ENCODE results near the gene RASL11B.

Gene RASL11B

DNA sequence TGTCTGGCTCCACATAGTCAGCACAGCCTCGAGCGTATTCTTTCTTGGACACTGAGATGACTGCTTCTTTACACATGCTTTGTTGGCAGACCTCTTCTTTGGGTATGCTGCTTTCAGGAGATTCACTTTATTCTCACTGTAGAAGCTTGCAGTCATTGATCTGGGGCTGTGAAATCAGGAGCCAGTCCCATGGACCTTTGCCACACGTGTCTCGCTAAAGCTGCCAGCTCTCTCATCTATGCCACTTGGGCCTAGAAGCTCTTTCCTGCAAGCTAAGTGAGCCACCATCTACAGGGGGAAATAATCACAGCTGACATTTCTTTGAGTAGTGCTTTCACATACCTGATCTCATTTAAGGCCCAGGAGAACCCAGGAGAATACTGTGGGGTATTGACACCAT is 5.0 kb downstream of the RASL11B start:
- Histone ChIP-seq H3K36me3 (ENCODE audit: insufficient read depth, low read length) (no peaks in the 10 kb centered on the region), H3K27me3 (ENCODE audit: insufficient read depth, low read length, poor library complexity, severe bottlenecking) (no peaks in the 10 kb centered on the region), H3K79me2 (ENCODE audit: insufficient read depth, low read length) (no peaks in the 10 kb centered on the region), H3K9ac (ENCODE audit: low read depth, low read length, poor library complexity, severe bottlenecking) (no peak overlapping the region), H3F3A (ENCODE audit: low read depth) (no peaks in the 10 kb centered on the region), H2AFZ (ENCODE audit: low read length) (no peak overlapping the region), H4K20me1 (ENCODE audit: insufficient read depth, low read length, poor library complexity, severe bottlenecking) (no peaks in the 10 kb centered on the region), H3K9me3 (ENCODE audit: insufficient read depth, low read depth, low read length) (no peaks in the 10 kb centered on the region), H3K9me2 (replicated peaks; ENCODE audit: low read depth, low read length) (no peaks in the 10 kb centered on the region), H3K4me1 (ENCODE audit: insufficient read depth, low read length, poor library complexity, severe bottlenecking) (no peaks in the 10 kb centered on the region), H3K4me3 (ENCODE audit: low read length, poor library complexity, severe bottlenecking) (no peak overlapping the region), H3K4me2 (ENCODE audit: low read depth, low read length, poor library complexity, severe bottlenecking) (no peak overlapping the region)
- no peak for TF ChIP-seq EZH2phosphoT487 (IDR thresholded peaks at IDR 0.05; ENCODE audit: borderline replicate concordance)
- TF ChIP-seq, protein P1, sequence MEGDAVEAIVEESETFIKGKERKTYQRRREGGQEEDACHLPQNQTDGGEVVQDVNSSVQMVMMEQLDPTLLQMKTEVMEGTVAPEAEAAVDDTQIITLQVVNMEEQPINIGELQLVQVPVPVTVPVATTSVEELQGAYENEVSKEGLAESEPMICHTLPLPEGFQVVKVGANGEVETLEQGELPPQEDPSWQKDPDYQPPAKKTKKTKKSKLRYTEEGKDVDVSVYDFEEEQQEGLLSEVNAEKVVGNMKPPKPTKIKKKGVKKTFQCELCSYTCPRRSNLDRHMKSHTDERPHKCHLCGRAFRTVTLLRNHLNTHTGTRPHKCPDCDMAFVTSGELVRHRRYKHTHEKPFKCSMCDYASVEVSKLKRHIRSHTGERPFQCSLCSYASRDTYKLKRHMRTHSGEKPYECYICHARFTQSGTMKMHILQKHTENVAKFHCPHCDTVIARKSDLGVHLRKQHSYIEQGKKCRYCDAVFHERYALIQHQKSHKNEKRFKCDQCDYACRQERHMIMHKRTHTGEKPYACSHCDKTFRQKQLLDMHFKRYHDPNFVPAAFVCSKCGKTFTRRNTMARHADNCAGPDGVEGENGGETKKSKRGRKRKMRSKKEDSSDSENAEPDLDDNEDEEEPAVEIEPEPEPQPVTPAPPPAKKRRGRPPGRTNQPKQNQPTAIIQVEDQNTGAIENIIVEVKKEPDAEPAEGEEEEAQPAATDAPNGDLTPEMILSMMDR (conservative IDR thresholded peaks at IDR 0.05; ENCODE audit: low read length): no peak

DNA sequence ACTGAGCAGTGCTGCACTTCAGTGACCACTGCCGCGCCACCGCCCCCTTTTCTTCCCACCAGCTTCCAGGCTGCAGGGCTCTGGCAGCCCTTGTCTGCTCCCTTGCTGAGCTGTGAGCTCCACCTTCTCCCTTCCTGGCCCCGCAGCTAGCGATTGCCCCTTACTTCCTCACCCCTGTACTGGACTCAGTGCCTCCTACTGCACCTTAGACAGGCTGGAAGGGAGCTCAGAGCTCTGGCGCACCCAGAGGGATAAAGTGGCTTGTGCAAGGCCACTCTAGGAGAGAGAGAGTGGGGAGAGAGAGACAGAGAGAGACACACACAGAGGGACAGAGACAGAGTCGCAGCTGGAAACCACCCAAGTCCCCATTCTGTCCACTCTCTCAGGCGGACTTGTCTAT is 6.0 kb downstream of the RASL11B start:
- H3K27me3 ChIP-seq (ENCODE audit: insufficient read depth, low read length, poor library complexity, severe bottlenecking): no peaks in the 10 kb centered on the region
- H3K9ac ChIP-seq (ENCODE audit: low read depth, low read length, poor library complexity, severe bottlenecking): no peak overlapping the region
- no peak overlapping the region for H3K4me3 ChIP-seq (ENCODE audit: low read length, poor library complexity, severe bottlenecking)
- TF ChIP-seq, protein P1 (conservative IDR thresholded peaks at IDR 0.05; ENCODE audit: low read length): no peak
- TF ChIP-seq EZH2phosphoT487 (IDR thresholded peaks at IDR 0.05; ENCODE audit: borderline replicate concordance): no peak
- H3F3A ChIP-seq (ENCODE audit: low read depth): no peaks in the 10 kb centered on the region
- no peaks in the 10 kb centered on the region for H3K4me1 ChIP-seq (ENCODE audit: insufficient read depth, low read length, poor library complexity, severe bottlenecking)
- no peaks in the 10 kb centered on the region for H3K36me3 ChIP-seq (ENCODE audit: insufficient read depth, low read length)
- H3K4me2 ChIP-seq (ENCODE audit: low read depth, low read length, poor library complexity, severe bottlenecking): no peak overlapping the region
- H3K9me2 ChIP-seq (replicated peaks; ENCODE audit: low read depth, low read length): no peaks in the 10 kb centered on the region
- H2AFZ ChIP-seq (ENCODE audit: low read length): no peak overlapping the region
- H4K20me1 ChIP-seq (ENCODE audit: insufficient read depth, low read length, poor library complexity, severe bottlenecking): no peaks in the 10 kb centered on the region
- no peaks in the 10 kb centered on the region for H3K79me2 ChIP-seq (ENCODE audit: insufficient read depth, low read length)
- H3K9me3 ChIP-seq (ENCODE audit: insufficient read depth, low read depth, low read length): no peaks in the 10 kb centered on the region

DNA sequence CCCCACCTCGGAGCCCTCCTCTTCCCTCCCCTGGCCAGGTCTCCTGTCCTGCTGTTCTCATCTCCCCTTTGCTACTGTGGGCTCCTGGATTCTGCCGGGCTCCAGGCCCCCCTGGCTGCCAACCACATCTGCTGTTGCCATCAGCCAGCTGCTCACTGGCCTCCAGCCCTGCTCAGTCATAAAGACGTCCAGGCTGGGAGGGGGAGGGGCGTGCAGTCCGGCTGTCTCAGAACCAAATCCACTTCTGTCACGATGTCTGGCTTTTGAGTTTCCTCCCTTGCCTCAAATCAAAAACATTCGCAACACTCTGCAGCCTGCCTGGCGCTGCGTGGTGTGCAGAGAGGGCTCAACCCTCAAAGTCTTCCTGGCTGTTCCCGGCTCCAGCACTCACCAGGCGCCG is 7.1 kb downstream of the RASL11B start:
- H3K4me1 ChIP-seq (ENCODE audit: insufficient read depth, low read length, poor library complexity, severe bottlenecking): no peaks in the 10 kb centered on the region
- no peaks in the 10 kb centered on the region for H3K9me3 ChIP-seq (ENCODE audit: insufficient read depth, low read depth, low read length)
- no peak for TF ChIP-seq EZH2phosphoT487 (IDR thresholded peaks at IDR 0.05; ENCODE audit: borderline replicate concordance)
- H3K4me2 ChIP-seq (ENCODE audit: low read depth, low read length, poor library complexity, severe bottlenecking): no peak overlapping the region
- H3K9me2 ChIP-seq (replicated peaks; ENCODE audit: low read depth, low read length): no peaks in the 10 kb centered on the region
- no peaks in the 10 kb centered on the region for H4K20me1 ChIP-seq (ENCODE audit: insufficient read depth, low read length, poor library complexity, severe bottlenecking)
- H3K27me3 ChIP-seq (ENCODE audit: insufficient read depth, low read length, poor library complexity, severe bottlenecking): no peaks in the 10 kb centered on the region
- no peak overlapping the region for H3K4me3 ChIP-seq (ENCODE audit: low read length, poor library complexity, severe bottlenecking)
- no peak overlapping the region for H2AFZ ChIP-seq (ENCODE audit: low read length)
- H3K36me3 ChIP-seq (ENCODE audit: insufficient read depth, low read length): no peaks in the 10 kb centered on the region
- no peaks in the 10 kb centered on the region for H3F3A ChIP-seq (ENCODE audit: low read depth)
- H3K9ac ChIP-seq (ENCODE audit: low read depth, low read length, poor library complexity, severe bottlenecking): no peak overlapping the region
- H3K79me2 ChIP-seq (ENCODE audit: insufficient read depth, low read length): no peaks in the 10 kb centered on the region

DNA sequence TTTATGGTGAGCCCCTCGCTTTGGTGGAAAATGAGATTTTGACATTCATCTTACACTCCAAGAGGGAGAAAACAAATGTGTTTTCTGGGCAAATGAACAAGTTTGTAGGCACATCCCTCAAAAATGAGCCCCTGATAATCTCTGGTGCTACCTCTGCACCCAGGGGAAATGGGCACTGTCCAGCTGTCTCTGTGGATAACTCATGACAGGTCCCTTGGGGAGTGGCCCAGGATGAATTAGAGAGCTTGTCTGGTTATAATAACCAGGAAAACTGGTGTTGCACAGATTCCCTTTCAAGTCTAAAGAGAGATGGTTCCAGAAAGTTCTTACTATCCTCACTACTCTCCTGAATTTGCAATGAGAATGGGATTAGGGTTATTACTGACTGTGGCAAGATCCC is 7.5 kb downstream of the RASL11B start:
- Histone ChIP-seq H3K27me3 (ENCODE audit: insufficient read depth, low read length, poor library complexity, severe bottlenecking) (no peaks in the 10 kb centered on the region), H3K9me2 (replicated peaks; ENCODE audit: low read depth, low read length) (no peaks in the 10 kb centered on the region), H3K4me2 (ENCODE audit: low read depth, low read length, poor library complexity, severe bottlenecking) (no peak overlapping the region), H4K20me1 (ENCODE audit: insufficient read depth, low read length, poor library complexity, severe bottlenecking) (no peaks in the 10 kb centered on the region), H3K4me3 (ENCODE audit: low read length, poor library complexity, severe bottlenecking) (no peak overlapping the region), H2AFZ (ENCODE audit: low read length) (no peak overlapping the region), H3K36me3 (ENCODE audit: insufficient read depth, low read length) (no peaks in the 10 kb centered on the region), H3K9ac (ENCODE audit: low read depth, low read length, poor library complexity, severe bottlenecking) (no peak overlapping the region), H3F3A (ENCODE audit: low read depth) (no peaks in the 10 kb centered on the region), H3K4me1 (ENCODE audit: insufficient read depth, low read length, poor library complexity, severe bottlenecking) (no peaks in the 10 kb centered on the region), H3K9me3 (ENCODE audit: insufficient read depth, low read depth, low read length) (no peaks in the 10 kb centered on the region), H3K79me2 (ENCODE audit: insufficient read depth, low read length) (no peaks in the 10 kb centered on the region)
- TF ChIP-seq, protein P1 (conservative IDR thresholded peaks at IDR 0.05; ENCODE audit: low read length): no peak
- no peak for TF ChIP-seq EZH2phosphoT487 (IDR thresholded peaks at IDR 0.05; ENCODE audit: borderline replicate concordance)

Data from Loucy (cell line).